ENCODE measurements around the gene NDUFV2.

Gene NDUFV2

GRCh38 chr18:9135081-9135911, 32.8 kb downstream of the NDUFV2 start:
- no peak for TF ChIP-seq CTCF (IDR thresholded peaks at IDR 0.05; ENCODE audit: low read depth, low read length)
- H3K4me3 ChIP-seq (replicated peaks in 1 of 2; ENCODE audit: low read depth in 2 of 2, low read length in 2 of 2) = peak overlapping the region; percentile 68 to 83
- DNase-seq (ENCODE audit: low read depth in 2 of 2) = no peak

- peak overlapping the region; percentile 68 to 83 for H3K4me3 ChIP-seq (replicated peaks in 1 of 2; ENCODE audit: low read depth in 2 of 2, low read length in 2 of 2)
- DNase-seq (ENCODE audit: low read depth in 2 of 2) = peak in 1 of 2 donors; percentile 31
- TF ChIP-seq CTCF (IDR thresholded peaks at IDR 0.05; ENCODE audit: low read depth, low read length) = no peak
These were observed 33.4 kb downstream of the NDUFV2 start for GRCh38 chr18:9135912-9136314.

GRCh38 chr18:9136315-9137155, 34.0 kb downstream of the NDUFV2 start, which contains the start of gene ANKRD12:
ANKRD12 (plus strand) TSS chr18:9136781; CDS start chr18:9182433, 45,652 bp downstream.
- peak within 1 kb of the TSS; percentile 83 to 86 for H3K4me3 ChIP-seq (replicated peaks in 1 of 2; ENCODE audit: low read depth in 2 of 2, low read length in 2 of 2)
- DNase-seq (ENCODE audit: low read depth in 2 of 2) = peak; percentile 97 to 99
- no peak for TF ChIP-seq CTCF (IDR thresholded peaks at IDR 0.05; ENCODE audit: low read depth, low read length)

GRCh38 chr18:9137168-9138066, 34.9 kb downstream of the NDUFV2 start:
- peak; percentile 81 to 89 for DNase-seq (ENCODE audit: low read depth in 2 of 2)
- peak overlapping the region; percentile 83 to 86 for H3K4me3 ChIP-seq (replicated peaks in 1 of 2; ENCODE audit: low read depth in 2 of 2, low read length in 2 of 2)
- no peak for TF ChIP-seq CTCF (IDR thresholded peaks at IDR 0.05; ENCODE audit: low read depth, low read length)

GRCh38 chr18:9139400-9140039, 37.0 kb downstream of the NDUFV2 start:
- no peak for DNase-seq (ENCODE audit: low read depth in 2 of 2)
- TF ChIP-seq CTCF (IDR thresholded peaks at IDR 0.05; ENCODE audit: low read depth, low read length) = no peak
- H3K4me3 ChIP-seq (replicated peaks in 1 of 2; ENCODE audit: low read depth in 2 of 2, low read length in 2 of 2) = peak overlapping the region in 1 of 2 donors; percentile 83
